NB4 (cell line): ENCODE results near the gene LYPLA2.
"Not testable (repeated sequence)": the region's sequence is repeated elsewhere in the genome, so short reads cannot be mapped to it uniquely, and the experiment has no call there.

Source experiments
- DNase-seq: peaks from one replicate; pipeline ENCODE4 v3.0.0; 2010; ENCODE audit warnings: low read depth
- H3K4me3 ChIP-seq: one replicate; pipeline ENCODE4 v1.5.1; 2011; ENCODE audit warnings: mild to moderate bottlenecking, low read depth, low read length, moderate library complexity
- MYC ChIP-seq: IDR thresholded peaks from 2 replicates; pipeline ENCODE4 v1.6.1; 2011; ENCODE audit warnings: low read depth, low read length
- POLR2A ChIP-seq: IDR thresholded peaks from 2 replicates; pipeline ENCODE4 v1.6.1; 2011; ENCODE audit warnings: mild to moderate bottlenecking; ENCODE audit not compliant: insufficient read length; ENCODE audit errors: extremely low read depth
- TF ChIP-seq, protein P1 (sequence below): IDR thresholded peaks from one replicate; pipeline ENCODE4 v1.5.1; 2012; ENCODE audit warnings: low read depth, low read length
- TF ChIP-seq, protein P2 (sequence below): IDR thresholded peaks from 2 replicates; pipeline ENCODE4 v1.6.1; 2011; ENCODE audit warnings: low read depth, low read length

LYPLA2 gene

DNA sequence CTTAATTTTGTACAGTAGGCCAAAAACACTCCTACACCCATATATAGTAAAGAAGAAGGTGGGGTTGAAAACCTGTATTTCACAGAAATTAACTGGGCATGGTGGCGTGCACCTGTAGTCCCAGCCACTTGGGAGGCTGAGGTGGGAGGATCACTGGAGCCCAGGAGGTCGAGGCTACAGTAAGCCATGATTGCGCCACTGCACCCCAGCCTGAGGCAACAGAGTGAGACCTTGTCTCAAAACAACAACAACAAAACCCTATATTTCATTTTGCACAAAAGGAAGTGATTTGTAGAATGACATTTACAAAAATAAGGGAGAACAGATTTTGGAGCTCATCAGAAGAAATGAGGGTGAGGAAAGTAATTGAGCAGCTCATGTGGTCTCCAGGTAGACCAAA lies 2.2 kb upstream of the LYPLA2 start:
- TF ChIP-seq MYC (no peak), POLR2A (no peak)
- TF ChIP-seq, protein P1, sequence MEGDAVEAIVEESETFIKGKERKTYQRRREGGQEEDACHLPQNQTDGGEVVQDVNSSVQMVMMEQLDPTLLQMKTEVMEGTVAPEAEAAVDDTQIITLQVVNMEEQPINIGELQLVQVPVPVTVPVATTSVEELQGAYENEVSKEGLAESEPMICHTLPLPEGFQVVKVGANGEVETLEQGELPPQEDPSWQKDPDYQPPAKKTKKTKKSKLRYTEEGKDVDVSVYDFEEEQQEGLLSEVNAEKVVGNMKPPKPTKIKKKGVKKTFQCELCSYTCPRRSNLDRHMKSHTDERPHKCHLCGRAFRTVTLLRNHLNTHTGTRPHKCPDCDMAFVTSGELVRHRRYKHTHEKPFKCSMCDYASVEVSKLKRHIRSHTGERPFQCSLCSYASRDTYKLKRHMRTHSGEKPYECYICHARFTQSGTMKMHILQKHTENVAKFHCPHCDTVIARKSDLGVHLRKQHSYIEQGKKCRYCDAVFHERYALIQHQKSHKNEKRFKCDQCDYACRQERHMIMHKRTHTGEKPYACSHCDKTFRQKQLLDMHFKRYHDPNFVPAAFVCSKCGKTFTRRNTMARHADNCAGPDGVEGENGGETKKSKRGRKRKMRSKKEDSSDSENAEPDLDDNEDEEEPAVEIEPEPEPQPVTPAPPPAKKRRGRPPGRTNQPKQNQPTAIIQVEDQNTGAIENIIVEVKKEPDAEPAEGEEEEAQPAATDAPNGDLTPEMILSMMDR: no peak
- TF ChIP-seq, protein P2, sequence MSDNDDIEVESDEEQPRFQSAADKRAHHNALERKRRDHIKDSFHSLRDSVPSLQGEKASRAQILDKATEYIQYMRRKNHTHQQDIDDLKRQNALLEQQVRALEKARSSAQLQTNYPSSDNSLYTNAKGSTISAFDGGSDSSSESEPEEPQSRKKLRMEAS: no peak
- no peak for DNase-seq

DNA sequence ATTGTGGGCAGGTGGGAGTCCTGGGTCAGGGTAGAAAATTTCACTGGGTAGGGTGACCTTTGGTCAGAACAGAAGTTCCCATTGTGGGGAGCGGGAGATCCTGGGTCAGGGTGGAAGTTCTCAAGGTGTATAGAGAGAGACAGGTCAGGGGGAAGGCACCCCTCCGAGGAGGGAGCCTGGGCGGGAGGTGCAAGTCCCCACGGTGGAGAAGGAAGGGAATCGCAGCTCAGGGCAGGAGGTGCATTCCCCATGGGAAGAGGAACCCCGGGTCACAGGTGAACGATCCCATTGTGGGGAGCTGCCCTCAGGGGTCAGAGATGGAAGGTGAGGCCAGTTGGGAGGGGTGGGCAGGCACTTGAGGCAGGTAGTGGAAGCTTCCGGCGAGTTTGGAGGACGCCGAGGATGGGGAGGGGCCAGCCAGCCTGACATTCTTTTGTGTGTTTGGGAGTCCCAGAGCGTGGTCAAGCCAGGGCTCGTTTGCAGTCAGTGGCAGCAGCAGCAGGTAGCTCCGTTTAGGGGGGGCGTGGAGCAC lies 637 bp downstream of the LYPLA2 start:
- H3K4me3 ChIP-seq: peak overlapping the region; percentile 86
- DNase-seq: peak; percentile 42
- TF ChIP-seq POLR2A (no peak), MYC (no peak)
- TF ChIP-seq, protein P1: no peak
- TF ChIP-seq, protein P2: no peak

More for the DNA sequence above, 2.2 kb upstream of the LYPLA2 start:
- no peak overlapping the region for H3K4me3 ChIP-seq

DNA sequence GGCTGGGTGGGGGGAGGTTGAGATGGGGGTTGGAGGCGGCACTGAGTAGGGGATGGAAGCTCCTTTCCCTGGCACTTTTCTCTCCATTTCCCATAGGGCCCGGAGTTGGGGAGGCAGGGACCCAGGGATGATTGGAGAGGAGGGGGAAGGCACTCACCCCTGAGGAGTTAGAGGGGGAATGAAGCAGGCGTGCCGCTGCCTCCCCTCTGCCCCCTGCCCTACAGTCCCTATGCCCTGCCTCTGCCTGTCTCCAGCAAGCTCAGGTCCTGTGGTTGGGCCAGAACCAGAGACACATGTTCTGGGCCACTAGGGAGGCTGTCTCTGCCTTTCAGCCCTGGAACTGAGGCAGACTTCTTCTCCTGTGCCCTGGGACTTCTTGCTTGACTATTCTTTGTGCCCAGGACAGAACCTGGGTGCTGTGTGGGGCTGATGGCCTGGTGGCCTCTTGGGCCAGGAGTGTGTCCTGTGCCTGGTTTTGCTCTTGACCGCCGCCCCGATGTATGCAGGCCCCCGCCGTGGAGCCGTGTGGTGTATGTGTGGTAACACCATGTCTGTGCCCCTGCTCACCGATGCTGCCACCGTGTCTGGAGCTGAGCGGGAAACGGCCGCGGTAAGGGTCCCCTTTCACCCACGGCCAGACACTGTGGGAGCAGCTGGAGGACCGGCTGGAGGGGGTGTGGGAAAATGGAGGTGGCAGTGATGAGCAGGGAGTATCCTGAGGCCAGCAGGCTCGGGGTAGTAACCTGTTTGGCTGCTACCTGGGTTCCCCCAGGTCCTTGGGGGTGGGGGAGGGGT lies 1.4 kb downstream of the LYPLA2 start:
- H3K4me3 ChIP-seq: peak overlapping the region; percentile 86
- DNase-seq: no peak
- TF ChIP-seq, protein P2: no peak
- TF ChIP-seq POLR2A (no peak), MYC (no peak)
- TF ChIP-seq, protein P1: no peak

DNA sequence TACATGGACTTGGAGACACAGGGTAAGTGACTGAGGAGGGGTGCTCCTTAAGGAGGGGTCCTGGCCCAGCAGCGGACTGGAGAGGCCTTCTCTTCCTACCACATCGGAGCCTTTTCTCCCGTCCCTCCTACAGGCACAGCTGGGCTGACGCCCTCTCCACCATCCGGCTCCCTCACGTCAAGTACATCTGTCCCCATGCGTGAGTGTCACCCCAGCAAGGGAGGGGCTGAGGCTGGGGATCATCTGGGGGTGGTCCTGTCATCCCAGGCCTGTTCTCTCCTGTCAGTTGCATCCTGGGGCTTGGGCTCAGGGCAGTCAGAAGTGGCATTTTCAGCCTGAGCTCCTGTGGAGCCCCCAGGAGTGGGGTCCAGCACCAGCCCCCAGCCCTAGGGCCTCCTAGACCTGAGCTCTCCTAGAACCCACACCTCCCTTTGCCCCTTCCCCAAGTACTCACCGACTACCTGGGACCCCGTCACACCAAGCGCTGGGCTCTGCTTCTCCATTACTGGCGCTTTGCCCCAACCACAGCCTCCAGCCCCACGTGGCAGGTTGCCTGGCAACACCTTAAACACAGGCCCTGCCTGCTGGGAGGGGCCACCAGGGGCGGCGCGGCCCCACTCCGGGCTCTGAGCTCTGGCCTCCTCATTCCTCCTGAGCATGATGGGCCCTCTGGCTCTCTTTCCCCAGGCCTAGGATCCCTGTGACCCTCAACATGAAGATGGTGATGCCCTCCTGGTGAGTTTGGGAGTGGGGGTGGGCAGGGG lies 2.3 kb downstream of the LYPLA2 start:
- DNase-seq: no peak
- TF ChIP-seq POLR2A: no peak
- TF ChIP-seq, protein P1: no peak
- TF ChIP-seq, protein P2: no peak
- TF ChIP-seq MYC: no peak
- H3K4me3 ChIP-seq: no peak overlapping the region

DNA sequence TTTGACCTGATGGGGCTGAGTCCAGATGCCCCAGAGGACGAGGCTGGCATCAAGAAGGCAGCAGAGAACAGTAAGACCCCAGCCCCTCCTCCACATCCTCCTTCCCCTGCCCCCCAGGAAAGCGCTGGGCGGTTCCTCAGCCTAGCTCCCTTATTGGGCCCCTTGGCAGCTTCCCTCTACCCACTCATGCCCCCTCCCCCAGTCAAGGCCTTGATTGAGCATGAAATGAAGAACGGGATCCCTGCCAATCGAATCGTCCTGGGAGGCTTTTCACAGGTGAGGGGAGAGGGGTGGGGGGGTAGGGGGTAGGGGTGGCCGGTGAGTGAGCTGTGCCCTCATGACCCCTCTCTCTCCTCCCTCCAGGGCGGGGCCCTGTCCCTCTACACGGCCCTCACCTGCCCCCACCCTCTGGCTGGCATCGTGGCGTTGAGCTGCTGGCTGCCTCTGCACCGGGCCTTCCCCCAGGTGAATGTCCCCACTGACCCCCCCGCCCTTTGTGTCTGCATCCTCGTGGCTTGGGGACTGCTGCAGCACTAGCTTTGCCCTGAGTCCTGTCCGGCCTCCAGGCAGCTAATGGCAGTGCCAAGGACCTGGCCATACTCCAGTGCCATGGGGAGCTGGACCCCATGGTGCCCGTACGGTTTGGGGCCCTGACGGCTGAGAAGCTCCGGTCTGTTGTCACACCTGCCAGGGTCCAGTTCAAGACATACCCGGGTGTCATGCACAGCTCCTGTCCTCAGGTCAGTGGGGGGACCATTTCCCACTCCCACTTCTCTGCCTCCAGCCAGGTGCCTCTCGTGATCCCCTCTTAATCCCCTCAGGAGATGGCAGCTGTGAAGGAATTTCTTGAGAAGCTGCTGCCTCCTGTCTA lies 3.2 kb downstream of the LYPLA2 start:
- no peak overlapping the region for H3K4me3 ChIP-seq
- TF ChIP-seq POLR2A (no peak), MYC (no peak)
- TF ChIP-seq, protein P2: no peak
- TF ChIP-seq, protein P1: no peak
- no peak for DNase-seq

DNA sequence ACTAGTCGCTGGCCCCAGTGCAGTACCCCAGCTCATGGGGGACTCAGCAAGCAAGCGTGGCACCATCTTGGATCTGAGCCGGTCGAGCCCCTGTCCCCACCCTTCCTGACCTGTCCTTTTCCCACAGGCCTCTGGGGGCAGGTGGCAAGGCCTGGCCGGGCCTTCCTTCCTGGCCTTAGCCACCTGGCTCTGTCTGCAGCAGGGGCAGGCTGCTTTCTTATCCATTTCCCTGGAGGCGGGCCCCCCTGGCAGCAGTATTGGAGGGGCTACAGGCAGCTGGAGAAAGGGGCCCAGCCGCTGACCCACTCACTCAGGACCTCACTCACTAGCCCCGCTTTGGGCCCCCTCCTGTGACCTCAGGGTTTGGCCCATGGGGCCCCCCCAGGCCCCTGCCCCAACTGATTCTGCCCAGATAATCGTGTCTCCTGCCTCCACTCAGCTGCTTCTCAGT lies 3.8 kb downstream of the LYPLA2 start:
- not testable (repeated sequence) for H3K4me3 ChIP-seq

More for the DNA sequence above, 3.8 kb downstream of the LYPLA2 start:
- DNase-seq: not testable (repeated sequence)
